Kidney (tissue), 14 donors: ENCODE results near the gene PLEKHS1. TPM values are rescaled to one million over a fixed set of nuclear protein-coding genes. Genes with fewer than 3 reads are reported as not detected.

Experiments used
- DNase-seq, 5 donors: peaks; one replicate each; pipeline ENCODE4 v3.0.0-alpha.2; 2013 to 2020
- FAIRE-seq: peaks from 2 replicates; lab custom pipeline; 2012; peaks lifted over from hg19 to GRCh38; lab: Jason Lieb, UNC
- H3K27ac ChIP-seq, 2 donors: one replicate each; pipeline ENCODE4 v1.7.0; 2013; ENCODE audit warnings: low read depth in 2 of 2, low read length in 2 of 2, inconsistent platforms in 1 of 2
- H3K27me3 ChIP-seq: one replicate; pipeline ENCODE4 v1.7.1; 2013; ENCODE audit warnings: low read length, inconsistent platforms; ENCODE audit not compliant: control insufficient read depth, insufficient read depth
- H3K36me3 ChIP-seq, 3 donors: one replicate each; pipeline versions ENCODE4 v1.7.0 to v1.7.1; 2013; ENCODE audit warnings: low read length in 3 of 3, control low read depth in 1 of 3, inconsistent platforms in 1 of 3; ENCODE audit not compliant: insufficient read depth in 3 of 3, control insufficient read depth in 2 of 3
- H3K4me1 ChIP-seq, 3 donors: one replicate each; pipeline versions ENCODE4 v1.7.0 to v1.7.1; 2013; ENCODE audit warnings: low read length in 3 of 3, inconsistent platforms in 1 of 3, low read depth in 1 of 3; ENCODE audit not compliant: control insufficient read depth in 2 of 3, insufficient read depth in 2 of 3
- H3K4me3 ChIP-seq, 3 donors: one replicate each; pipeline versions ENCODE4 v1.7.0 to v1.8.1; 2013; ENCODE audit warnings: low read length in 3 of 3, control low read depth in 1 of 3, inconsistent platforms in 1 of 3
- H3K9ac ChIP-seq, 3 donors: one replicate each; pipeline versions ENCODE4 v1.7.0 to v1.7.1; 2013; ENCODE audit warnings: low read length in 3 of 3, control low read depth in 1 of 3, inconsistent platforms in 1 of 3
- H3K9me3 ChIP-seq, 3 donors: one replicate each; pipeline versions ENCODE4 v1.7.0 to v1.7.1; 2013; ENCODE audit warnings: low read length in 3 of 3, control low read depth in 1 of 3, inconsistent platforms in 1 of 3; ENCODE audit not compliant: control insufficient read depth in 2 of 3, insufficient read depth in 1 of 3
- intact Hi-C: fragments of 100-400 bp; cut with DNase I; formaldehyde crosslinking; loops from one replicate; pipeline ENCODE4 v1.11.1; 2022
- polyA plus RNA-seq: library from polyadenylated mRNA; stranded (reverse); fragments of 350-450 nt; fragmentation: Illumina TruSeq; extraction: RNeasy Lipid Tissue Mini Kit (QIAGEN cat#74804); gene quantifications from one replicate; pipeline ENCODE4 v1.2.3, GENCODE V29; 2014; ENCODE audit warnings: low read depth, low replicate concordance; ENCODE audit not compliant: insufficient read depth
- total RNA-seq: library from RNA; stranded (reverse); fragmentation: NEBNext Ultra II Directional; extraction: Animal tissue kit (Norgen Biotek cat#: 25700); gene quantifications from one replicate; pipeline ENCODE4 v1.2.1, GENCODE V29; 2021
- TF ChIP-seq, protein P1 (sequence below): IDR thresholded peaks from 3 replicates; pipeline ENCODE4 v1.5.1; 2012; ENCODE audit warnings: mild to moderate bottlenecking, moderate library complexity, borderline replicate concordance; ENCODE audit not compliant: insufficient read depth; ENCODE audit errors: extremely low read depth
- donor health status: control.
- donor health status: control.
- donor health status: control.
- donor health status: control.
- donor health status: control.
- donor health status: DM: yes; HTN: yes; CAD: no.
- donor health status: Normal renal cell carcinoma (clear cell type).

The PLEKHS1 gene
- total and polyA plus RNA-seq, 2 donors from 2014 or later: 0.17 to 0.41 TPM

GRCh38 chr10:113756940-113757543, 5.6 kb downstream of the PLEKHS1 start:
- no peaks in the 10 kb centered on the region for H3K9me3 ChIP-seq
- intact Hi-C loops: no loop called here
- no peak for DNase-seq
- H3K27ac ChIP-seq: no peak overlapping the region
- H3K4me1 ChIP-seq: no peaks in the 10 kb centered on the region
- TF ChIP-seq, protein P1, sequence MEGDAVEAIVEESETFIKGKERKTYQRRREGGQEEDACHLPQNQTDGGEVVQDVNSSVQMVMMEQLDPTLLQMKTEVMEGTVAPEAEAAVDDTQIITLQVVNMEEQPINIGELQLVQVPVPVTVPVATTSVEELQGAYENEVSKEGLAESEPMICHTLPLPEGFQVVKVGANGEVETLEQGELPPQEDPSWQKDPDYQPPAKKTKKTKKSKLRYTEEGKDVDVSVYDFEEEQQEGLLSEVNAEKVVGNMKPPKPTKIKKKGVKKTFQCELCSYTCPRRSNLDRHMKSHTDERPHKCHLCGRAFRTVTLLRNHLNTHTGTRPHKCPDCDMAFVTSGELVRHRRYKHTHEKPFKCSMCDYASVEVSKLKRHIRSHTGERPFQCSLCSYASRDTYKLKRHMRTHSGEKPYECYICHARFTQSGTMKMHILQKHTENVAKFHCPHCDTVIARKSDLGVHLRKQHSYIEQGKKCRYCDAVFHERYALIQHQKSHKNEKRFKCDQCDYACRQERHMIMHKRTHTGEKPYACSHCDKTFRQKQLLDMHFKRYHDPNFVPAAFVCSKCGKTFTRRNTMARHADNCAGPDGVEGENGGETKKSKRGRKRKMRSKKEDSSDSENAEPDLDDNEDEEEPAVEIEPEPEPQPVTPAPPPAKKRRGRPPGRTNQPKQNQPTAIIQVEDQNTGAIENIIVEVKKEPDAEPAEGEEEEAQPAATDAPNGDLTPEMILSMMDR: no peak
- no peak for FAIRE-seq
- H3K9ac ChIP-seq: no peak overlapping the region
- H3K27me3 ChIP-seq: no peaks in the 10 kb centered on the region
- no peaks in the 10 kb centered on the region for H3K36me3 ChIP-seq
- no peak overlapping the region for H3K4me3 ChIP-seq

DNA sequence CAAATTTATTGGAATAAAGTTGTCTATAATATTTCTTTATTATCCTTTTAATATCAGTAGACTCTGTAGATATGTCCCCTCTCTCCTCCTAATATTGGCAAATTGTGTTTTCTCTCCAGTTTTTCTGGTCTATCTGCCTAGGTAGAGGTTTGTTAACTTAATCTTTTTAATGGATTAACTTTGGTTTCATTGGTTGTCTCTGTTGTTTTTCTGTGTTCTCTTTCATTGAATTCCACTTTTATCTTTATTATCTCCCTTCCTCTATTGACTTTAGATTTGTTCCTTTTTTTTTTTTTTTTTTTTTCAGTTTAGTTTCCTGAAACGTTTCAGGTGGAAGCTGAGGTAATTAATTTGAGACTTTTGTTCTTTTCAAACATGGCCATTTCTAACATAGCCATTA, 10.6 kb downstream of the PLEKHS1 start:
- FAIRE-seq (no peak), DNase-seq (no peak)
- Histone ChIP-seq H3K27ac (no peak overlapping the region), H3K4me3 (no peak overlapping the region), H3K27me3 (no peaks in the 10 kb centered on the region), H3K9ac (no peak overlapping the region), H3K4me1 (no peaks in the 10 kb centered on the region), H3K36me3 (no peaks in the 10 kb centered on the region), H3K9me3 (no peaks in the 10 kb centered on the region)
- TF ChIP-seq, protein P1: no peak
- intact Hi-C loops: no loop called here

GRCh38 chr10:113764582-113764981, 13.1 kb downstream of the PLEKHS1 start:
- H3K4me1 ChIP-seq: no peaks in the 10 kb centered on the region
- H3K4me3 ChIP-seq: no peak overlapping the region
- no peaks in the 10 kb centered on the region for H3K36me3 ChIP-seq
- H3K27ac ChIP-seq: no peak overlapping the region
- DNase-seq: no peak
- no peak for FAIRE-seq
- TF ChIP-seq, protein P1: no peak
- no peaks in the 10 kb centered on the region for H3K9me3 ChIP-seq
- H3K27me3 ChIP-seq: no peaks in the 10 kb centered on the region
- H3K9ac ChIP-seq: no peak overlapping the region
- intact Hi-C loops: no loop called here

- Histone ChIP-seq H3K27ac (no peak overlapping the region), H3K27me3 (no peaks in the 10 kb centered on the region)
Observed at GRCh38 chr10:113765910-113766309, 14.4 kb downstream of the PLEKHS1 start.

More at GRCh38 chr10:113765910-113766309, 14.4 kb downstream of the PLEKHS1 start:
- TF ChIP-seq, protein P1: no peak
- H3K9ac ChIP-seq: no peak overlapping the region
- no peaks in the 10 kb centered on the region for H3K4me1 ChIP-seq
- H3K36me3 ChIP-seq: no peaks in the 10 kb centered on the region
- intact Hi-C loops: no loop called here
- DNase-seq (no peak), FAIRE-seq (no peak)
- no peak overlapping the region for H3K4me3 ChIP-seq
- H3K9me3 ChIP-seq: no peaks in the 10 kb centered on the region
